Activated CD8-positive, alpha-beta memory T cell treated with anti-CD3 and anti-CD28 coated beads for 1 hour (primary cell): ENCODE results near the gene HMCN2.
A peak's percentile ranks its signal among the peaks of the same experiment; 100 is the strongest.

Experiments used
- DNase-seq, 2 donors: peaks; one replicate each; pipeline ENCODE4 v3.0.0-alpha.2; 2020; ENCODE audit warnings: low read depth in 1 of 2; ENCODE audit errors: extremely low read depth in 1 of 2

The HMCN2 gene

DNA sequence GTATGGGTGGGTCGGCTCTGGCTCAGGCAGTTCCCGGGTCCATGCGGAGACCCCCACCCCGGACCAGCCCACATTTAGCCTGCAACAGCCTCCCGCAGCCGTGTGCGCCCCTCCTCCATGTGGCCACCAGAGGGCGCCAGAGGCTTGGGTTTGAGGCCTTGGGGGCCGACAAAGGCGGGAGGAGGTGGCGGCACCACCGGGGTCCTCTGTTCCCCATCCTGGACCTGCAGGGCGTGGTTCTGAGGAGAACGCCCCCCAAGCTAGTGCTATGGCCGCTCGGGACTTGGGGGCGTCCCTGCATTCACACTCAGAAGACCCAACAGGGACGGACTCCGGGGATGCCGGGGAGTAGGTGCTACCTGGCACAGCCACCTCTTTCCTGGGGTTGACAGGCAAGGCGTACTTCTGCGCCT, 195.7 kb downstream of the HMCN2 start:
- peak; percentile 23 to 73 for DNase-seq

DNA sequence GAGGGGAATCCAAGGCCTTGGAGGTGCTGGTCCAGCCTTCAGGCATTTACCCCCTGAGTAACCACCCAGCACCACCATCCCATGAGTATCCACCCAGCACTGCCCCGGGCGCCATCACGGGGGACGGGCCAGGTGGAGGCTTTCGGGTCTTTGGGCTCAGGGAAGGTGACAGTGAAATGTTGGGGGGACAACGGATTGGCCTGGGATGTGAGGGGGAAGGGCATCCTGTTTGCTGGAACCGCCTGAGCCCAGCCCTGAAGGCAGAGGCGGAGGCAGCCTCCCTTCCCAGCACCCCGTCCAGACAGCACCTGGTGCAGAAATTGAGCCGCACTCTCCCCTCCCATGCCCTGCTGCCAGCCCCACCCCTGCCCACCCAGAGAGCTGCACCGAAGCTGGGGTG, 196.2 kb downstream of the HMCN2 start:
- no peak for DNase-seq

DNA sequence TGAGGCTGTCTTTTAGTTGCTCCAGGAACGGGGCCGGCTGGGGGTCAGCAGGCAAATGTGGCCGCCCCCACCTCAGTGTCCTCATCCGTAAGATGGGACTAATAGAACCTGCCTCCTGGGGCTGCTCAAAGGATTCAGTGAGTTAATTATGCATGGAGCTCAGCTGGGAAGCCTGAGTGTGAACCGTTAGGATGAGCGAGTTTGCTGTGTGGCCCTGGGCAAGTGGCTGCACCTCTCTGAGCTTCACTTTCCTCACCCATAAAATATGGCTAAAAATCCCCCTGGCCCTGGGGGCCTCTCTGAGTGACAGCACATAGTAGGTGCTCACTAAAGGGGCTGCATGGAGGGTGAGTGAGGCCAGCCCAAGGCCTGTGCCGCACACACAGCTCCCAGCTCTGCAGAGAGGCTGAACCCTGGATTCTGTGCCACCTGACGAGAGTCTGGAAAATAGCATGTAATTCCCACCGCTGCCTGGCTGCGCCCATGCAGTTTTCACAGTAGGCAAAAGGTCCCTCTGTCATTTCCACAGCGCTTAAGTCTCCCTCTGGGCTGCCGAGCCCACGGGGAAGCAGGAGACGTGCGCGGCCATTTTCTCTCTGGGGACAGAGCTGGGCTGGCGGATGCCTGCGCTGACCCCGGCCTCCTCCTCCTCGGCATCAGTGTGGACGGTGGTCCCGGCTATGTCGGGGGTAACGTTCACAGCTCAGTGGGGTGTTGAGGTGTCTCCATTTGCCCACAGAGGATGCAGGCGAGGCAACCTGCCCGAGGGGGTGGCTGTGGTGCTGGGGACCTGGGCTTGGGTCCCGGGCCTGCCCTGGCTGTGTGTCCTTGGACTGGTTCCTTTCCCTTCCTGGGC, 197.4 kb downstream of the HMCN2 start:
- no peak for DNase-seq

DNA sequence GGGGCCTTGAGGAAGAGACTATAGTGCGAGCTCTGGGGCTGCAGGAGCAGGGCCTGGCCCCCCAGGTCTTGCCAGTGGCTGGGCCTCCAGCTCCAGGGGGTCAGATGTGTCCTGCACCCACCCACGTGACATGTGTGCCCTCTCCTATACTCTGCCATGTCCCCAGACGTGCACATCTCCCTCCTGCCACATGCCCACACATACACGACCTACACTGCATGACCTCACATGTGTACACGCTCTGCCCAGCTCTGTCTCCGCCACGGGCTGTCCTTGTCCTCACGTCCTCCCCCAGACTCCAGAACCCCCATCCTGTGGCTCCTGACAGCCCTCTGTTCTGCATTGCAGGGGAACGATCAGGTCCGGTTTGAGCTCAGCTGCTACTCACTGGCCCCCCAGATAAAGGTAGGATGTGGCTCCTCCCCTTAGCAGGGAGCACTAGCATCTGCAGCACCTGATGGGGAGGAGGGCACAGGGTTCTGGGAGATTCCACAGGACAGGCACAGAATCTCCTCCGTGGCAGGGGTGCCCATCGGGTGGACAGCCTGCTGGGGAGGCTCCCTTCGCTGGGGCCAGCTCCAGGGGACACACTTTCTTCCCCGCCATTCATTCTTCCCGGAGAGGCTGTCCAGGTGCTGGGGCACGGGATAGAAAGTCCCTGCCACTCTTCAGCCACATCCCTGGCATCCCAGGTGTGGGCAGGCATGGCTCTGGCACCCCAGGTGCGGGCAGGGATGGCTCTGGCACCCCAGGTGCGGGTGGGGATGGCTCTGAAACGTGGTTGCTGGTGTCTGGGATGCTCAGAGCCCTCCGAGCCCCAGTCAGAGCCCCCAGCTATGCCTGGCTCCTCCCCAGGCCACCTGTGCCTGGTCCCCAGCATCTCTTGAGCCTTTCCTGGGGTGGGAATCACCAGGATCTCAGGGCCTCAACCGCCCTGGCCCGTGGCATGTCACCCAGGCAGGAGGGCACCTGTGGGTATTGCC, 198.5 kb downstream of the HMCN2 start:
- no peak for DNase-seq

DNA sequence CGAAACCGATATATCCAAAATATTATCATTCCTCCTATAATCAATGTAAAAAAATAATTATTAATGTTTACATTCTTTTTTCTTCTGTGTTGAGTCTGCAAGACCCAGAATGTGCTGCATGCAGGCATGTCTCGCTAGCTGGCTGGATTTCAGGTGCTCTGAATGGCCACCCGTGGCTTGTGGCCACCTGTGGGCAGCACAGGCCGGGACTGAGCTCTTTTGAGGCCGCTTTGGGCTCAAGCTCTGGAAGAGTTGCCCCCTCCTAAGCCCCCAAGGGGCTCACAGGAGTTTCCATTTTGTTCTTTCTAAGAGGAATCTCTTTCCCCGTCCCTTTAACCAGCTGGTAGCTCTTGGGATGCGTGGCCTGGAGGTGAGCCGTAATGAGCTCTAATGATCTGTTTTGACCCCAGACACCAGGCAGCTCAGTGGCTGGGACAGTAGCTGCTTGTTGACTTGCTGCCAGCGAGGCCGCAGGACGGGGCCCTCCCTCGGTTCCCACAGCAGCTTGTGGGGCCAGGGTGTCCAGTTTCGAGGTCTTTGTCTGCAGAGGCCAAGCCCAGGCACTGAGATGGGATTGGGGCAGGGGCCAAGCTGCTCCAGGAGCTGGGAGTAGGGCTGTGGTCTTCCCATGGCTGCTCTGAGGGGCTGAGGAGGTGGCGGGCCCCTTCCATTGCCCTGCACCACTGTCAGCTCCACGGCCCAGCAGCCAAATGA, 200.0 kb downstream of the HMCN2 start:
- no peak for DNase-seq

DNA sequence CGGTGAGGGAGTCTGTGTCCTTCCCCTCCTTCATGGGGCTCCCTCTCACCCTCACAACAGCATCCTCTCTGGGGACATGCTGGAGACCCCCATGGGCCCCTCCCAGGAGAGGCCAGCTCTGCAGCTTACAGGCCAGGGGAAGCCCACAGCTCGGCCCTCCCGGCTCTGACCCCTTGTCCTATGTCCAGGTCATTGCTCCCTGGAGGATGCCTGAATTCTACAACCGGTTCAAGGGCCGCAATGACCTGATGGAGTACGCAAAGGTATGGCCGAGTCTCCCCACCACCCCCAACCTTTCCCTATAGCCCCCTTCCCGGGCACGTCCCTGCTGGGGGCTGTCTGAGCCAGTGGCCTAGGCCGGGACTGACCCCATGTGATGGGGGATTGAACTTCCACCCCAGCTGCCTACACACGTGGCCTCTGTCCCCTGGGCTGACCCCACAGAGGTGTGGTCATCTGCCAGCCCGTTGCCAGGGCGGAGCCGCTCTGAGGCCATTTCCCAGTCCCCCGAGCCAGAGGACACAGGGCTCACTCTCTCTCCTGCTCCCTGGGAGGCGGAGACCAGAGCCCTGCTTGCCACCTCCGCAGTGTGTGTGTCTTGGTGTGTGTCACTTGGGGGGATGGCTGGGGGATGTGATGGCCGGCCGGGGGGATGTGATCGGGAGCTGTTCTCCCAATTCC, 201.1 kb downstream of the HMCN2 start:
- DNase-seq: no peak

DNA sequence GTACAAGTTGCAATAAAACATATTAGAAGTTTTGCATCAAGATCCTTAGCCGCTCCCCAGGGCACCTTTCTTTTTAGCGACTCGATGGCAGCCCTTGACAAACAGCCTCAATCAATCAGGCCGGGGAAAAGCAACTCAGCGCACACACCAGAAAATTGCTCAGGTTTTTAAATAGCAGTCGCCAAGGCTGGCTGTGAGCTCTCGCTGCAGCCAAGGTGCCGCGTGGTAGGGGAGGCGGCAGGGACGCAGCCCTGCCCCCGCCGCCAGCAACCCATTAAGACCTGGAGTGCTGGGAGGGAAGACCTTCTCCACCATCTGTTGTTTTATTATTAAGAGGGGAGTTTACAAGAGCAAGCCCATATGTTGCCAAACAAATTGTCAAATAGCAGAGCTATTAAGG, 201.8 kb downstream of the HMCN2 start:
- DNase-seq: no peak

DNA sequence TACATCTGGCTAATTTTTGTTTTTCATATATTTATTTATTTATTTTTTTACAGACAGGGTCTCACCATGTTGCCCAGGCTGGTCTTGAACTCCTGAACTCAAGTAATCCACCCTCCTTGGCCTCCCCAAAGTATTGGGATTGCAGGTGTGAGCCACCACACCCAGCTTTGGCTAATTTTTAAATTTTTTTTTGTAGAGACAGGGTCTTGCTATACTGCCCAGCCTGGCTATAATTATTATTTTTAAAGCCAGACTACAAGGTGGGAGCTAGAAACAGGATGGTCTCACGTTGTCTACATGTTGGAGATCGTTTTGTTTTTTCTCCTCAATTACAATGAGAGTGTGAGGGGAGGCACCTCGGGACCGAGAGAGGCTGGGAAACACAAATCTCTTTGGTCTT, 203.0 kb downstream of the HMCN2 start:
- DNase-seq: no peak

DNA sequence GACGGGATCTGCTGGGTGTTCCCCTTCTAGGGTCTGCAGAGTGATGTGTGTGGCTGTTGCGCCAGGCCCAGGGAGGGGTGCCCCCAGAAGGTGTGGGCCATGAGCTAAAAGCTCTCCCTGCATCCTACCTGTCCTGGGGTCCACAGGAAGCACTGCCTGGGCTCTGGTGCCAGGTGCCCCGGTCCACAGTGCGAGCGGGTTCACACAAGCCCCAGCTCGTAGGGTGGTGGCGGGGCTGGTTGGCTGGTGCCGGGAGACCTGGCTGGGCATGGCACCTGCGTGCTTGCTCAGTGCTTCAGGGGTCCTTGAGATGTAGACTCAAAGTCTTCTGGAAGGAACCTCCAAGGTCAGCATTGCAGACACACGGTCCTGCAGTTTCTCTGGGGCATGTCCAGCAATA, 204.7 kb downstream of the HMCN2 start:
- DNase-seq: no peak

DNA sequence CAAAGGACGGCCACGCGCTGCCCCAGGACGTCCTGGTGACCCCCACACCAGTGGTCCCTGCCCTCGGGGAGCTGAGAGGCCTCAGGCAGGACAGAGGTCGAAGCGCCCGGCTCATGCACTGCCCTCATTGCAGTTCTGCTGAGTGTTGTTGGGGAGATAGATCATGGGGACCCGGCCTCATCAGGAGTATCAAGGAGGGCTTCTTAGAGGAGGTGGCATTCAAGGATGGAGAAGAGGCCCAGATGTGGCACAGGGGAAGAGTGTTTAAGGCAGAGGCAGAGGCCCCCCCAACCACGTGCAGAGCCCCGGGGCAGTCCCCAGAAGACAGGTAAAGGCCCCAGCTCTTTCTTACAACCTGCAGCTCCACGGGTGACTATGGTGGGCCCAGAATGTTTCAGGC, 205.4 kb downstream of the HMCN2 start:
- no peak for DNase-seq

DNA sequence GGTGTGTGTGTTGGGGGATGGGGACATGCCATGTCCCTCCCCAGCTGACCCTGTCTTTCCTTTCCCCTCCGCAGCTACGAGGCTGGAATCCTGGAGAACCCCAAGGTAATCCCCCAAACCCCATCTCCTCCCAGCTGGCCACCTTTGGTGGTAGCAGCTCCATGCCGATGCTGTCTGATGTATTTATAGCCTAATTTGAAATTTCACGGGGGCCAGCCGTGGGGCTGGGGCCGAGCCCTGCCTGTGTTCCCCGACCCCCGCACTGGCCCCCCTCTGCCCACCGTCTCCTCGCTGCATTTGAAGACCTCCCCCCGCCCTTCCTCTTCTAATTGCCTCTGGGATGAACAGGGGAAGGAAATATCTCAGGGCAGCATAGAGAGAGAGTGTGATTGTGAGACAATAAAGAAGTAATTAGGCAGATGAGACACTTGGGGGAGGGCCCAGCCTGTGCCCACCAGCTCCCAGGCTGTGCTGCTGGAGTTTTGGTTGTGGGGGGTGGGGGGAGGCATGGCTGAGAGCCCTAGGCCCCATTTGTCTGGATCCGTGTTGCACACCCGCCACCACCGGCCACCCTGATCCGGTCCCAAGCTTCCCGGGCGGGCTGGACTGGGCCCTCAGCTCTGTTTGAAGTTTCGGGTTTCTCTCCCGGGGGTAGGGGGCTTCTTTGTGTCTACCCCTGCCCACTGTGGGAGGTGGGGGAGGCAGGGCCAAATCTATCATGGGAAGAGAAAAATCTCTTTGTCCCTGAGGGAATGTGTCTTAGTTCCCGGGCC, 206.0 kb downstream of the HMCN2 start:
- no peak for DNase-seq

DNA sequence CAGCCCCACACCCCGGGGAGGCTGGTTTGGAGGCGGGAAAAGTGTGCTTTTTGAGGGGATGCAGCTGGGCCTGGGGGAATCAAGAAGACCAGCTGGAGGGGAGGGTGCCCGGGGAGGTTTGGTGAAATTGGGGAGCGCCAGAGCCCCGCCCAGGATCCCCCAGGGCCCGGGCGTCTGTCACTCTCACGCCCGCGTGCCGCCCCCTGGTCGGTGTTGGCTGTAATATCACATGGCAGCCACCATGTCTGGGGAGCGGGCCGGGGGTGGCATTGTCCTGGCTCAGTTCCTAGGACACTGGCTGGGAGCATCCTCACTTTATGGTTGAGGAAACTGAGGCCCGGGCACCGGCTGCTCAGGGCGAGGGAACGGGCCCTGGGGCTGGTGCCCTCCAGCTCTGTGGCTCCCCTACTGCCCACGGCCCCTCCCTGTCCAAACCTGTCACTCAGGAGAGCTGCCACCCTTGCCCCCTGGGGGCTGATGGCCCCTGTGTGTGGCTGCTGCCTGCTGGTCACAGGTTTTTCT, 206.7 kb downstream of the HMCN2 start:
- no peak for DNase-seq

DNA sequence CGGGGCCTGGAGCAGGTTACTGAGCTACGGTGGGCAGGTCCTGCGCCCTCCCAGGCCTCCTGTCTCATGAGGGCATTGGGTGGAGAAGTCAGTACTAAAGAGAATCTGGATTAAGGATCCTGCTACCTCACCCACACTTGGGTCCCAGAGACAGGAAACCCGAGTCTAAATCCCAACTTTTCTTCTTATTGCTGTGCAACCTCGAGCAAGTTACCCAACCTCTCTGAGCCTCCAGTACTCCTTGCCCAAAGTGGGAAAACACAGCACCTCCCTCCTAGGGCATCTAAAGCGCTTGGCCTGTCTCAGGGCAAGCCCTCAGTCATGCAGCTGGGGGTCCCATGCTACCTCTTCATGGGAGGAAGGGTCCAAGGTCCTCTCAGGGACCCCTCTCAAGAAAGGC, 207.4 kb downstream of the HMCN2 start:
- no peak for DNase-seq

DNA sequence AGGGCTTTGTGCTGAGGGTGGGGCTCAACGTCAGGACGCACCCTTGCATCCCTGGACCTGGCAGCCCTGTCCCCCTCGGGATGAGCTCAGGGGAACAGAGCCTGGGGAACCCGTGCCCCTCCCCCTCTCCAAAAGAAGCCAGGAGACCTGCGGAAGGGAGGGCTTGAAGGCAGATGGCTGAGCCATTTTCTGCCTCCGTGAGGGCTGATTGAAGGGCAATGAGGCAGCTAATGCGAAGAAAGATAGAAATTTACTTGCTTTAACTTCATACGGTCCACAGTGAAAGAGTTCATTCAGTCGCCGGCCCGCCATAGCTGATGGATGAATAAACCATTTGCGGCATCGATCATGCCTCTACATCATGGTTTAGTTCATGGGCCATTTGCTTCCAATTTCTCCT, 208.0 kb downstream of the HMCN2 start:
- no peak for DNase-seq

DNA sequence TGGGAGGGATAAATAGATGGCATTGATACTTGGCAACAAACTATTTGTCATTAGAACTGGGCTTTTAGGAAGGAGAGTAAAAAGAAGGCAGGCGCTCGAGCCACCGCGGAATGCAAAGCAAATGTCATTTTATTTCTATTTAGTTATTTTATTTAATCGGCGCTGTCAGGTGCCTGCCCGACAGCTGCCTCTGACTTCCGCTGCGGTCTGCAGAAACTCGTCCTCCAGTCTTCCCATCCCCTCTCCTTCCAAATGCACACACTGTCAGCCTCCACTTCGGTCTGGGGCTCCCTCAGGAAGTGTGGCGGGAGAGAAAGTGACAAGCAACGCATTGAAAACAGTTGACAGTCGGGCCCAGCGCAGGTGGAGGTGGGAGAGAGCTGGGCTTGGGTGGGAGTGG, 208.5 kb downstream of the HMCN2 start:
- DNase-seq: no peak

DNA sequence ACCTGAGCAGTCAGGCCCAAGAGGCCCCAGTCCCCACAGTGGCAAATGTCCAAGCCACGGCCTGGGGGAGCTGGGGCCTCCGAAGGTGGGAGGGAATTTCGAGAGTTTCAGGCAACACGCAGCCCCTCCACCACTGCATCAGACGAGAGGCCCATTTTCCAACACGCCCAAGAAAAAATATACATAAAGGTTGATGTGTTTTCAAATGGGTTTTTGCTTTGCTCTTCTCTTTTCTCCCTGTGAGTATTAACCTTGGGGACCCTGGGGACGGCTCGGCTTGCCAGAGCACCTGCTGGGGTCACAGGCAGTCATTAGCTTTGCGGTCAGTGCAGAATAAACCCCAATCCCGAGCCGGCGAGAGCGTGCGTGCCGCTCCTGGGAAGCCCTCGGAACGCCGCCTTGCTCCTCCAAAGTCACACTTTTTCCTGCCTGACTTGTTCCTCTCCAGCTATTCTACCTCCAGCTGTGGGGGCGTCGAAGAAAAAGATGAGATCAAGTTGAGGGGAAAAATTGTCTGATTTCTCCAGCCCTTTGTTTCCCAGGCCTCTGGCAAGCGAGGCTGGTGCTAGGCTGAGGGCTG, 210.7 kb downstream of the HMCN2 start:
- no peak for DNase-seq

DNA sequence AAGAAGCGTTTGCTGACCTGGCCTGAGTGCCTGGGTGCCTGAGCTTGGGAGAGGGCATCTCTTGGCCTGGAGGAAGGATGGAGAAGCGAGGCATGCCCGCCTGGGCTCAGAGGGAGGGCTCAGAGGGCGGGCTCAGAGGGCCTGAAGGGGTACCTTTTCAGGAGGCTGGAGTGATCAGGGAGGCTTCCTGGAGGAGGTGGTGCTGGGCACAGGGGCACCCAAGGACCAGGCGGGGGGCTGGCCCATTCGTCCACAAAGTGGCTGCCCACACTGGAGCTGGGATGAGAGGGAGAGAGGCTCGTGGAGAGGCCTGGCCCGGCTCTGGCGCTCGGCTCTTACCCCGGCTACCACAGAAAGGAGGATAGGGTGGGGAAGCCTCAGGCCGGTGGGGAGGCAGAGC, 212.0 kb downstream of the HMCN2 start:
- no peak for DNase-seq

DNA sequence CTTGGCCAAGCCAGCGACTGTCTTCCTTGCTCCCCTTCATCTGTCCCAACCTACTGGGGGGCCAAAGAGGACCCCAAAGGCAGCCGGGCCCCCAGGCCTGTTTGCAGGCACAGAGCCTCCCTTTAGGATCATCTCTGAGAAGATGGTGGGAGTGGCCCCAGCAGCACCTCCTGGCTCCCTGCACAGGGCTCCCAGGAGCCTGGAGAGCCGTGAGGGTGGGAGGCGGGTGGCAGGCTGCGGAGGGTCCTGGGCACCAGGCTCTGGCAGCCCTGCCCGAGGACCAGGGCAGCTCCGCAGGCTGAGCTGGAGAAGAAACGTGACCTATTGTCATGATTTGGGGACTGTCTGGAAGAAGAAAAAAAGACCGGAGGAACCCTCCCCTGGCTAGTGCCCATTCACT, 212.6 kb downstream of the HMCN2 start:
- no peak for DNase-seq
